HG02642 (cell line): ENCODE measurements around the gene CYP4F22.
"Not testable (repeated sequence)": the region's sequence is repeated elsewhere in the genome, so short reads cannot be mapped to it uniquely, and the experiment has no call there.

Experiments used
- ATAC-seq: cut with Tn5 transposase; IDR thresholded peaks from one replicate; pipeline ENCODE4 v1.9.1; 2021; ENCODE audit warnings: mild to moderate bottlenecking; ENCODE audit not compliant: unreplicated experiment, poor library complexity

CYP4F22 gene

DNA sequence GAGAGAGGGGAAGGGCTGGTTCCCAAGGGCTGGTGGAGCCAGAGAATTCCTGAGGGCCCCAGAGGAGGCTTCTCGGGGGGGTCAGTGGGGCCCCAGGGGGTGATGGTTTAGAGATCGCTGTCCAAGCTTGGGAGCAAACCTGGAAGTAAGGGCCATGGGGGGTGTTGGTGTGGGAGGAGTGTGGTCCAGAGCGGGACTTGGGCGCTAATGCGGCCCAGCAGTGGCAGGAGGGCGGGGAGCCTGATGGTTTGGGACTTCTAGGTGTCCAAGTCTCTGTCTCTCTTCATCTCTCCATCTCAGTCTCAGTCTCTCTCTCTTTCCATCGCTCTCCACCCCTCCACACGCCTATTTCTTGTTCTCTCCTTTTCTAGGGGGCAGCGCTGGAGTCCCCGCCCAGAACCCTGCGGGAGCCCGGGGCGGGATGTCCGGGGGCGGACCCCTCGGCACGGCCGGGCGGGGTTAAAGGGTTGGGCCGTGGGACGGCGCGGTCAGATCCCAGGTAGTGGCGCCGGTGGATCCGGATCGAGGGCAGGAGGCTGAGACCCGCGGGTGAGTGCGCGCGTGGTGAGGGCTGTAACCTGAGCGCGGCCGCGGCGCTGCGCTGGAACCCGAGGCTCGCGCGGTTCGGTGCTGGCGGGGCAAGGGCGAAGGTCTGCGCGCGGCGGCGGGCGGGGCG lies at the start of gene CYP4F22:
Gene CYP4F22, plus strand, starts transcription at position 491 of the 676 bp plus-strand sequence. CDS start 16,812 bp downstream, outside the sequence.
- no peak for ATAC-seq

- no peak for ATAC-seq
Measured at GRCh38 chr19:15461694-15462093, 46.6 kb upstream of the CYP4F22 start.

DNA sequence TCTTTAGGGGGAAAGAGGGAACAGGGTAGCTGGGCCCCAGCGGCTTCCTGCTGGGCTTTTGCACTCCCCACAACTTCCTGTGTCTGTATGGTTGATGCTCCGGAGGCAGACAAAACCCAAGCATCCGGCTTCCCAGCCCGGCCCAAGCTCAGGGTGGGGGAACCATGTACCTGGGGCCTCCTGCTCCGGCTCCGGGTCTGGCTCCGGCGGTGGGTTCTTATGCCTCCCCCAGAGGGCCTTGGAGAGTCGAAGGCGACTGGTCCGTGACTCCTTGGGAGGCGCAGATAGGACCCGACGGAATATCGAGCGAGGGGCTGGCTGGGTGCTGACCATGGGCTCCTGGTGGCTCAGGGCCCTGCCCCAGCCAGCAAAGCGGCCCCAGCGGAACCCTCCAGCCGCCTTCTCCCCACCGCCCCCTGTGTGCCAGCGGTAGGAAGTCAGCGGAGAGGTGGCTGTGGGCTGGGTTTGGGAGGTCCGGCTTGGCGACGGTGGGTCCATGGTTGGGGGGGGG lies 44.4 kb upstream of the CYP4F22 start:
- peak; percentile 38 for ATAC-seq

- peak; percentile 47 for ATAC-seq
Measured at GRCh38 chr19:15464394-15465385, 43.6 kb upstream of the CYP4F22 start, which contains the start of gene RASAL3. TSS of gene RASAL3 (minus strand) at chr19:15464544. CDS start at chr19:15464358, 186 bp downstream.

DNA sequence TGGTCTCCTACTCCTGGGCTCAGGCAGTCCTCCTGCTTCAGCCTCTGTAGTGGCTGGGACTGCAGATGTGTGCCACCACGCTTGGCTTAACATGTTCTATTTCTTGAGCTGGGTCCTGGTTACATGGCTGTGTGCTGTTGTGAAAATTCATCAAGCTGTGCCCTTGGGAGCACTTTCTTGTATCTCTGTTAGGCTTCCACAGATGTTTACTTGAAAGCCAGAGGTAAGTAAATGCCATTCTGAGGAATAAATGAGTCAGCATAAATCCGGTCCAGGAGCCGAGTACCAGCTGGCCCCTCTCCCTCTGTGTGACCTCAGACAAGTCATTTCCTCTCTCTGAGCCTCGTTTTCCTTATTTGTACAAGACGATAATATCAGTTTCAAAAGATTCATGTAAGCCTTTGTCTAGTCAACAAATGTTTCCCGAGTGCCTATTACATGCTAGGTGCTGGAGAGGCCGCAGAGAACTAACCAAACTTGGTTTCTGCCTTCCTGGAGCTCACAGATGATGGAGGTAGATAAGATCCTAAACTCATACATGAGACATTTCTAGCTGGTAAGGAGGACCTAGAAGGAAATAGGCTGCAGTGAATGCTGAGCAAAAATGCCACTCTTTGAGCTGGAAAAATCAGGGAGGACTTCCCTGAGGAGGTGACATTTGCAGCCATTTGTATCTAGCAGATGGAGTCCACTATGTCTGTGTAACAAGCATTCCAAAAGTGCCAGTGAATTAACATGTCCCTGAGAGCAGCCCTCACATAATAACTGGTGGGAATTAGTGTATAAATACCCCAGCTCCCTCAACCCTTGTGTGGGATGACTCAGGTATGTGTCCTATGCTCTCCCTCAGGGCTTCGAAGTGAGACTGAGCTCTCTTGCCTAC lies 41.2 kb upstream of the CYP4F22 start:
- peak; percentile 55 for ATAC-seq

GRCh38 chr19:15467734-15468214 lies 40.6 kb upstream of the CYP4F22 start:
- no peak for ATAC-seq

DNA sequence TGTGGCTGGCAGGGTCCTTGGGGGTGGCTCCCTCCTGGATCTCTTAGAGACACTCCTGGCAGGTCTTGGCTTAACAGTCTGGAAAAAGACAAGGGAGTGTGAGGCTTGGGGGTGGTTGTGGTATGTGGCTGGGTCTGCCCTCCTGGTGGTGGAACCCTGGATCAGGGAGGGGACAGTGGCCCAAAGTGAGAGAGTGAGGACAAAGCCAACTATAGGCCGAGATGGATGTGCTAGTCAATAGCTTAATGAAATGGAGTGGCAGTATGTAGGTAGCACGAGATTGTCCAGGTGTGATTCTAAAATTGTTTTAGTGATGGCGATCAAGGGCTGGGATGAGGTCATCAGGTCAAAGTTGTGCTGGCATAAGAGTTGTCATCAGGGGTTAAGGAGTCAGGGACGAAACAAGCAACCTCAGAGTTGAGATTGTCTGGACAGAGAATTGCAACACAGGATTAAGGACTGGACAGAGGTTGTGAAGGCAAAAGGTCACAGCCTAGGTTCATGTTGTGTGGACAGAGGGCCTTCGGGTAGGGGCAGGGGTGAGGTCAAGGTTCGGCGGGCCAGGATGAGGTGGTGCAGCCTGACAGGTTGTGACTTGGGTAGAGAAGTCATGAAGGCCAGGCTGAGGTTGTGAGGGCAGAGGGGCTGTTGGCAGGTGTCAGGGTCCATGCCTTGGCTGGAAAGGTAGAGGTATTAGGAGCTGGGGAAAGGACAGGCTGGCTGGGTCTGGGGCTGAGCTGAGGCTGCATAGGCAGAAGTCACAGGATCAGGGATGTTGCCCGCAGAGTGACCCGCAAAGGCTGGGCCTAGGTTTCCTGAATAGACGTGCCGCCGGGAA lies 39.4 kb upstream of the CYP4F22 start:
- no peak for ATAC-seq

GRCh38 chr19:15469513-15470297 lies 38.6 kb upstream of the CYP4F22 start:
- no peak for ATAC-seq

GRCh38 chr19:15471639-15472101 lies 36.7 kb upstream of the CYP4F22 start:
- ATAC-seq: no peak

GRCh38 chr19:15473821-15474220 lies 34.5 kb upstream of the CYP4F22 start:
- not testable (repeated sequence) for ATAC-seq

GRCh38 chr19:15475169-15475568 lies 33.2 kb upstream of the CYP4F22 start:
- no peak for ATAC-seq

GRCh38 chr19:15475611-15476010 lies 32.7 kb upstream of the CYP4F22 start:
- no peak for ATAC-seq

DNA sequence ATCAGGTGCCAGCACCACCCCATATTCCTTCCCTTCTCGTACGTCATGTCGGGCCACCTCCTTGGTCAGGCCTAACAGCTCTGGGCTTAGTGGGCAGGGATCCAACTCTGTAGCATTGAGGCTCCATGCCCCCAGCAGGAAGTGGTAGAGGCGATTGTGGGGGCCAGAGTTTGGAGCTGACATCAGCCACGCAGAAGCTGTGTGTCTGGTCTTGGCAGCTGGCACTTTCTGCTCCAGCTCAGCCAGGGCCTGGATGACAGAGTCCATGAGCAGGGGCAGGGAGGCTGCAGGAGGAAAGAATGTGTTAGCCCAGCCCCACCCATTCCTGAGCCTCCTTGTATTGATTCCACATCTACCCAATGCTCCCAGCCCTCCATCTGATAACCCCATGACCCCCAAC lies 32.0 kb upstream of the CYP4F22 start:
- no peak for ATAC-seq

DNA sequence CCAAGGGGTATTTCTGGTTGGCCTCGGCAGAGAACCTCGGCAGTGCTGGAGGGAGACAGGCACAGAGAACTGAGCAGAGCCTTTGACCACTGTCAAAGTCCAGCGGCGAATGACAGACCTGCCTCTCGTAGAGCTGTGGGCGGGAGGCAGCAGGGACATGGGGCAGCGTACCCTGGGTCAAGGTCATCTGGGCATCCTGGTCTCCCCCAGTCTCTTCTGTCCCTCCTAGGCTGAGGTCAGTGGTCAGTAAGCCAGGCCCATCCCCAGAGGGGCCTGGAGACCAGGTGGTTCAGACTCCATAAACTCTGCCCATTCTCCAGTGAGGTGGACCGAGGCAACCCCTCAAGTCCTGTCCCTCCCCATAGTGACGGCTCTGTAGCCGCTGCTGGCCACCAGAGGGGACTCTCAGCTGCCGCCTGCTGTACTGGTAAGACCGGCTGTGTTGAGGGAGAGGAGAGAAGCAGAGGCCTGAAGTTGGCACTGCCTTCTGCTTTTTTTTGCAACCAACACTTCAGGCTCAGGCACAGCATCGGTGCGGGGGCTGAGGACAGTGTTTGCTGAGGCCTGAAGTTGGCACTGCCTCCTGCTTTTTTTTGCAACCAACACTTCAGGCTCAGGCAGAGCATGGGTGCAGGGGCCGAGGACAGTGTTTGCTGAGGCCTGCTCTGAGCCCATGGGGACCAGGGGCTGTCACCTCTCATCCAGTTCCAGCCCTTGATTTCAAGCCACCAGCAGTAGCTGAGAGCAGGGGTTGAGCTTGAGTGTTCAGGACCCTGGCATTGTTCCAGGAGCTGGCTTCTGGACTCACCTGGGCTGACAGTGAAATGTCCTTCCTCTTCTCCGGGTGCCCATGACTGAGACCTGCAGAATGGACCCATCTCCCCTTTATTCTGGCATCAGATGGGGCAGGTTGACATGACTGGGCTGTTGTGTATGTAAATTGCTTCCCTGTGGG lies 28.7 kb upstream of the CYP4F22 start, which contains the start of gene PGLYRP2:
Gene PGLYRP2, minus strand, starts transcription at position 111 of the 955 bp plus-strand sequence. CDS start 130 bp downstream, outside the sequence.
- ATAC-seq: no peak

GRCh38 chr19:15480996-15481395 lies 27.3 kb upstream of the CYP4F22 start:
- not testable (repeated sequence) for ATAC-seq

DNA sequence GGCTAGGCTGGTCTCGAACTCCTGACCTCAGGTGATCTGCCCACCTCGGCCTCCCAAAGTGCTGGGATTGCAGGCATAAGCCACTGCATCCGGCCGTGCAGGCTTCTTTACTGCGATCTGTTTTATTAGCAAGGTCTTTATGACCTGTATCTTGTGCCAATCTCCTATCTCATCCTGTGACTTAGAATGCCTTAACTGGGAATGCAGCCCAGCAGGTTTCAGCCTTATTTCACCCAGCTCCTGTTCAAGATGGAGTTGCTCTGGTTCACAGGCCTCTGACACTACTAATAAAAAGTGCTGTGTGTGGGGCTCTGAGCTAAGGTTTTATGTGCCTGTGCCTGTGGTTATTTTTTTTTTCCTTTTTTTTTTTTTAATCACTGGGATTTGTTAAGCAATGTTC lies 22.6 kb upstream of the CYP4F22 start:
- ATAC-seq: not testable (repeated sequence)

- no peak for ATAC-seq
Measured at GRCh38 chr19:15487038-15487437, 21.3 kb upstream of the CYP4F22 start.
